HL-60/S4 (cell line): ENCODE data around the gene STAT4.

Experiments used
- in situ Hi-C: fragments of 300-500 bp; cut with MboI; formaldehyde crosslinking; loops from 2 replicates; pipeline ENCODE4 v1.14.3; 2022; ENCODE audit warnings: low sequenced_read_pairs

STAT4 gene

GRCh38 chr2:191176801-191177438 is 26.1 kb upstream of the STAT4 start:
- in situ Hi-C loops = no loop called here

GRCh38 chr2:191176305-191176704 is 25.5 kb upstream of the STAT4 start:
- in situ Hi-C loops = no loop called here

- in situ Hi-C loops = loop anchor here (25.0 kb wide), 1 partner anchor 387 kb away; no protein-coding TSS in a partner anchor
Observed at GRCh38 chr2:191174442-191174841, 23.6 kb upstream of the STAT4 start.

- in situ Hi-C loops = loop anchor here (25.0 kb wide), 1 partner anchor 386 kb away; no protein-coding TSS in a partner anchor
Observed at GRCh38 chr2:191173206-191173605, 22.4 kb upstream of the STAT4 start.

GRCh38 chr2:191171708-191172355 is 21.0 kb upstream of the STAT4 start:
- in situ Hi-C loops = loop anchor here (25.0 kb wide), 1 partner anchor 385 kb away; no protein-coding TSS in a partner anchor

- in situ Hi-C loops = loop anchor here (25.0 kb wide), 1 partner anchor 384 kb away; no protein-coding TSS in a partner anchor
Observed at GRCh38 chr2:191171286-191171685, 20.5 kb upstream of the STAT4 start.

GRCh38 chr2:191170773-191171172 is 20.0 kb upstream of the STAT4 start:
- in situ Hi-C loops = loop anchor here (25.0 kb wide), 1 partner anchor 383 kb away; no protein-coding TSS in a partner anchor

- in situ Hi-C loops = loop anchor here (25.0 kb wide), 1 partner anchor 383 kb away; no protein-coding TSS in a partner anchor
Observed at GRCh38 chr2:191170301-191170636, 19.5 kb upstream of the STAT4 start.

GRCh38 chr2:191169456-191170300 is 18.9 kb upstream of the STAT4 start:
- in situ Hi-C loops = loop anchor here (10.0 to 25.0 kb wide), 2 partner anchors 355 to 382 kb away; no protein-coding TSS in a partner anchor

GRCh38 chr2:191167766-191168165 is 17.0 kb upstream of the STAT4 start:
- in situ Hi-C loops = loop anchor here (10.0 to 25.0 kb wide), 2 partner anchors 357 to 380 kb away; no protein-coding TSS in a partner anchor

- in situ Hi-C loops = loop anchor here (10.0 to 25.0 kb wide), 2 partner anchors 358 to 380 kb away; no protein-coding TSS in a partner anchor
Observed at GRCh38 chr2:191166756-191167445, 16.1 kb upstream of the STAT4 start.

- in situ Hi-C loops = loop anchor here (10.0 to 25.0 kb wide), 2 partner anchors 359 to 379 kb away; no protein-coding TSS in a partner anchor
Observed at GRCh38 chr2:191166111-191166755, 15.4 kb upstream of the STAT4 start.

GRCh38 chr2:191165176-191165643 is 14.4 kb upstream of the STAT4 start:
- in situ Hi-C loops = loop anchor here (10.0 to 25.0 kb wide), 2 partner anchors 360 to 378 kb away; no protein-coding TSS in a partner anchor

GRCh38 chr2:191158747-191159146 is 8.0 kb upstream of the STAT4 start:
- in situ Hi-C loops = loop anchor here (25.0 kb wide), 1 partner anchor 371 kb away; no protein-coding TSS in a partner anchor

GRCh38 chr2:191158193-191158592 is 7.4 kb upstream of the STAT4 start:
- in situ Hi-C loops = loop anchor here (25.0 kb wide), 1 partner anchor 371 kb away; no protein-coding TSS in a partner anchor

GRCh38 chr2:191155608-191156071 is 4.8 kb upstream of the STAT4 start:
- in situ Hi-C loops = loop anchor here (25.0 kb wide), 1 partner anchor 368 kb away; no protein-coding TSS in a partner anchor

GRCh38 chr2:191153716-191154115 is 2.9 kb upstream of the STAT4 start:
- in situ Hi-C loops = loop anchor here (25.0 kb wide), 1 partner anchor 366 kb away; no protein-coding TSS in a partner anchor

GRCh38 chr2:191152482-191153240 is 1.9 kb upstream of the STAT4 start:
- in situ Hi-C loops = loop anchor here (25.0 kb wide), 1 partner anchor 365 kb away; no protein-coding TSS in a partner anchor
